Activated CD4-positive, alpha-beta T cell treated with anti-CD3 and anti-CD28 coated beads for 4 hours (primary cell): ENCODE measurements around the gene GSKIP.

Source experiments
- DNase-seq, 2 donors: peaks; one replicate each; pipeline ENCODE4 v3.0.0-alpha.2; 2020

The GSKIP gene

DNA sequence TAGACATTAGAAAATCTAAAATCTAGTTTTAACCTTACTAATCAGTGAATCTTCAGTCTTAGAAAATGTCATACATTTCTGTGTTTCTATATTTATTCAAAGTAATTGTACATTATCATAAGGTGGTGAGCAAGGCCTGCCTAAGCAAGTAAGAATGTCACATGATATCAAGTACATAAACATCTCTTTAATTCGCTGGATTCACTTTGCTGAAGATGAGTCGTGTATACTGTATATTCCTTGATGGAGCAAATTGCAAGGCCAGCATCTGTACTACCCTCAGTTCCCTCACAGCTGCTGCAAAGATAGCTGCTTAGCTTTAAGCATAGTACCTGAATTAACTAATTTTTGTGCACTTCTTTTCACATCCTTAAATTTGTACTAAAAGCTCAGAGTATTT lies 20.1 kb downstream of the GSKIP start:
- no peak for DNase-seq

DNA sequence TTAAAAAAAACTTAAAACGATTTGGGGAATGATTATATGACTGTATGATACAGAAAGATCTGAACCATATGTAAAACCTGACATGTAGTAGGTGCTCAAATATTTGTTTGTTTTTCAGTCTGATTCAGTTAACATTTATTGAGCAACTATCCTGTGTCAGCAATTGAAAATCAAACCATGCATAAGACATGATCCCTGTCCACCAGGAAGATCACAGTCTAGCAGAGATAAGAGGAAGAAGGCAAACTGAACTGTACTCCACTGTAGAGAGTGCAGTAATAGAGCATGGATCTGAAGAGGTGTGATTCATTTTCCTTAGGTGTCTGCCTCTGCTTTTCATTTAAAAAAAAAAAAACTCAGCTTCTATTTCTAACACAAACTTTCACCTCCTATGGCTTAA lies 20.7 kb downstream of the GSKIP start:
- DNase-seq, result no peak

DNA sequence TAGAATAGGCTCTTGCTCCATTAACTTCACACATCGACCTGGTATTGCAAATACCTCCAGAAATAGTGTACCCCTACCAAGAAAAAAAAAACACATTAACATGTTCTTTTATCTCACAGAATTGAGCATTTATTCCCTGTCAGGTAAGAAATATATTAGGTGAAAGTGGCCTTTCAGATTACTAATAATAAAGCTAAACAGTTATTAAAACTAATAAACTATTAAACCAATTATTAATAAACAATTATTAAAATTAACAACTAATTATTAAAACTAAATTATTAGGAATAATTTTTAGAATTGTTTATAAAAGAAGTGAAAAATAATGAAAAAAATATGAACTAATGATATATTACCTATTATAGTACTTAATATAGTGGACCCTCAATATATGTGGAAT lies 21.4 kb downstream of the GSKIP start:
- no peak for DNase-seq

DNA sequence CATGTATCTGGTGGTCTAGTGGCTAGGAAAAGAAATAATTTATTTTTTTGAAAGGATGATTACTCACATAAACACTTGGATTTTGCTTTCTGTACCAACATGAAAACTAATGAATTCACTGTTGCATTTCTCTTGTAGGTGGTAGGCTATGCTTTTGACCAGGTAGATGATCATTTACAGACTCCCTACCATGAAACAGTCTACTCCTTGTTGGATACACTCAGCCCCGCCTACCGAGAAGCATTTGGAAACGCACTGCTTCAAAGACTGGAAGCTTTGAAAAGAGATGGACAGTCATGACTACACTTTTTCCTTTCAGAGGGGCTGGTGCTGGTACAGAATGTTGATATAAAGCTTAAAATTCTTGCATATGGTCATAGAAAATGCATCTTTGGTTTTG lies 22.1 kb downstream of the GSKIP start:
- DNase-seq, result no peak

DNA sequence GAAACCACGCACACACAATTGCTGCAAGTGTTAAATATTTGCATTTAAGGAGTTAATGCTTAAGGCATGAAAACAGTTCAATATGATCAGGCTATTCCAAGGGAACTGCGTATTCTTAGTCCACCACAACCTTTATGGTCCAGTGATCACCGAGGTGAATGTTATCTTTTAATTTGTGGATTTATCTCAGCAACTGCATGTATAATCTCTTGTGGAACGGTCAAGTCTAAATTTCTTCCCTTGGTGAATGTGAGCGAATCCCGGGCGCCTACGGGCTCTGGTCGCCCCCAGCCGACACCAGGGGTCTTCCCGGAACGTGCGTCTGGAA lies 27.6 kb downstream of the GSKIP start:
- DNase-seq, result no peak

DNA sequence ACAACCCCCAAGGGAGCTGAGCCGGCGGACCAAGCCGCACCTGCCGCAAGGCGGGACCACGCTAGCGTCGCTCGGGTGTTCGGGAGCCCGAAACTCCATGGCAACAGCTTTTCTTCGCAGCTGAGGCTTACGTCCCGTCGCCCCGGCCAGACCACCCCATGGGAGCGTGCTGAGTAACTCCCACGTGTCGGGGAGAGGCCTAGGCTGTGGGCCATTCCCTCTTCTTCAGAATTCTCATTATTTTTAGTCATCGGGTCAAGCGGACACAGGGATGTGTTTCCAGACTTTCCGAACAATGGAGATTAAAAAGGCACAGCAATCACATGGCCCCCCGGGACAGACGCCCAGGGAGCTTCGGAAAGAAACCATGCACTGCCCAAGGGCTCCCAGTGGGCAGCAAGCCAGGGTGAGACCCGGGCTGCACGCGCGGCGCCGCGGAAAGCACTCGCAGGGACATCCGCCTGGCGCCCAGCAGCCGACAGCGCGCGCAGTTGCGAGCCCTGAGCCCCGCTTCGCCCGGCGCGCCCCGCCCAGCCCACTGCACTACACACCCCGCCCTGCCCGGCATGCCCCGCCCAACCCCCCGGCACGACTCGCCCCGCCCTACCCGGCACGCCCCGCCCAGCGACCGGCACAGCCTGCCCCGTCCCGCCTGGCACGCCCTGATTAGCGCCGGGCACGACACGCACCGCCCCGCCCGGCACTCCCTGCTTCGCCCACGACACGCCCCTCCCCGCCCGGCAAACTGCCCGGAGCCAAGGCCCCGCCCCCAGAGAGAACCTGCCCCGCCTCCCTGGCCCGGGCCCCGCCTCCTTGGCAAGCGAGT lies 28.2 kb downstream of the GSKIP start:
- DNase-seq, result peak; percentile 100

DNA sequence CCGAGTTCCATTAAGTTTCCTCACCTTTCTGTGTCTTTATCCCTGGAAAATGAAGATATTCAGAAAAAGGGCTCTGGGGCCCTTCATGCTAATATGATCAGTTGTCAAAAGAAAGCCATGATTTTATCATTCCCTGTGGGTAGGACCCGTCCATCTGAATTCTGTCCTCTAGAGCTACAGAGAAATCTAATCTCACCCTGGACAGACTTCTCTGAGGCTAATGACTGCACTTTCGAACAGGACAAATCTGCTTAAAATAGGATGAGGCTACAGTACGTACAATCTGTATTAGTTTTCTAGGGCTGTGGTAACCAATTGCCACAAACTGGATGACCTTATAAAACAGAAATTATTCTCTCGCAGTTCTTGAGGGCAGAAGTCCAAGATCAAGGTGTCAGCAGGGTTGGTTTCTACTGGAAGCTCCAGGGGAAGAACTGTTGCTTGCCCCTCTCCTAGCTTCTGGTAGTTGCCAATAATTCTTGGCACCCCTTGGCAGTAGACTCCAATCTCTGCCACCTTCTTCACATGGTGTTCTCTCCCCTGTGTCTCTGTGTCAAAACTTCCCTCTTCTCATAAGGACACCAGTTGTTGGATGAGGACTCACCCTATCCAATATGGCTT lies 29.9 kb downstream of the GSKIP start:
- DNase-seq, result no peak

DNA sequence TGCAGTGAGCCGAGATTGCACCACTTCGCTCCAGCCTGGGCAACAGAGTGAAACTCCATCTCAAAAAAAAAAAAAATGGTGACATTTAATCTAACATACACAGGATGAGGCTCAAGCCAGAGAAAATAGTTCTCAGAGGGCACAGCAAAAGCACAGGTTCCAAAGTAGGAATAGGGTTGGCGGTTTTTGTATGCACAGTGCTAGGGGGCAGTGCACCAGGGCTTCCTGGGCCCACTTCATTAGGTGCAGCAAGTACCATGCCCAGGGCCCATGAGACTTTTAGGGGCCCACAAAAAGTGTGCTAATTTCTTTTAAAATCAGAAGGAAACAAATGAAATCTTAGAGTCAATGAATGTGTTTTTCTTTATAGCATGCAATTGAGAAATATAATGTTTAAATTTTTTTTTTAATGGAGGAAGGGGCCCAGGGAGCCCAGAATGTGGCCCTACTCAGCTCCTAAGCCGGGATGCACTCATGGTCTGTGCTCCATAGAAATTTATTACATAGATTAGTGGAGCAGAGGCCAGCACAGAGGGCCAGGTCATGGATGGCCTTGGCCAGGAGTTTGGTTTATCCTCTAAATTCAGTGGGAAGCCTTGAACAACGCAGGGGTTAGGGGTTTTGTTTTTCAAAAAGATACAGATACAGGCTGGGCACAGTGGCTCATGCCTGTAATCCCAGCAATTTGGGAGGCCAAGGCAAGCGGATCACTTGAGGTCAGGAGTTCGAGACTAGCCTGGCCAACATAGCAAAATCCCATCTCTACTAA lies 30.9 kb downstream of the GSKIP start:
- no peak for DNase-seq

DNA sequence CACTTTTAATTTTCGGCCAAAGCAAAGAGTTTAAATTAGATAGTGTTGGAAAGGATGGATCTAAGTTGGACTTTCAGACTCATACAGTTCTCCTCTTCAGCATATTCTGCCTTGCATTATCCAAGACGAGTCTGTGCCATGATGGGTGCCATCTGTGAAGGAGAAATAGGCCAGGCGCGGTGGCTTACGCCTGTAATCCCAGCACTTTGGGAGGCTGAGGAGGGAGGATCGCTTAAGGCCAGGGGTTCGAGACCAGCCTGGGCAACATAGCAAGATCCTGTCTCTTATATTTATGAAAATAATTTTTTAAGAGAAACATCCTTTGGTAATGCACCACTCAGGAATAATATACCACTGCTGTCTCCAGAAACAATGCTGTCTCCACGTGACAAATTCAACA lies 35.1 kb downstream of the GSKIP start:
- DNase-seq, result no peak

DNA sequence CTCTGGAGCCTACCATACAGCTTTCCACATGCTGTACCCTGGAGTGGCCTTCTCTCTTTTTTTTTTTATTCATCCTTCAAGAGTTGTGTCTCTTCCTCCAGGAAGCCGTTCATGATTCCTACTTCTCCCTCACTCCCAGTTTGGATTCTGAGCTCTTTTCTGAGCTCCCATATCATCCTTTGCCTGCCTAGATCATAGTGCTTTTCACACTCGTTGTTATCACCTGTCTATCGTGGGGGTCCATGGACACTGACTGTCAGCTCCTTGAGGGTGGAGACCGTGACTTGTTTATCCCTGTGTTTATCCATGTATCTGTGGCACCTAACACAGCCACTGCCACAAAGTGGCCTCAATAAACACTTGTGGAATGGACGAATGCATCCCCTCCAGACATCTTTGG lies 35.6 kb downstream of the GSKIP start:
- no peak for DNase-seq

DNA sequence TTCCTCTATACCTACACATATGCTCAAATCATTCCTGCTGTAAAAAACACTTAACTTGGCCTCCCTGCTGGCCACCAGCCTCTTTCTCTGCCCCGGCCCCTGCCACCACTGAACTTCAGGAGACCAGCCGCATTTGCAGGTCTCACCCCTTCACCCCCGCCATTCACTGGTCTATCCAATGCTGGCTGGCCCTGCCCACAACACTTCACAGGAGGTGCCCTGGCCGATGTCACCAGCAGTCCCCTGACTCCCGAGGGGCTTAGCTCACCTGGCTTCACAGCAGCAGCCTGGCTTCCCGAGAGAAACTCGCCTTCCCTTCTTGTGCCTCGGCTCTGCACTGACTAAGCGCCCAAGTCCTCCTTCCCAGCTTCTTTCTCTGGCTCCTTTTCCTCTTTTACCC lies 36.1 kb downstream of the GSKIP start:
- DNase-seq, result no peak

DNA sequence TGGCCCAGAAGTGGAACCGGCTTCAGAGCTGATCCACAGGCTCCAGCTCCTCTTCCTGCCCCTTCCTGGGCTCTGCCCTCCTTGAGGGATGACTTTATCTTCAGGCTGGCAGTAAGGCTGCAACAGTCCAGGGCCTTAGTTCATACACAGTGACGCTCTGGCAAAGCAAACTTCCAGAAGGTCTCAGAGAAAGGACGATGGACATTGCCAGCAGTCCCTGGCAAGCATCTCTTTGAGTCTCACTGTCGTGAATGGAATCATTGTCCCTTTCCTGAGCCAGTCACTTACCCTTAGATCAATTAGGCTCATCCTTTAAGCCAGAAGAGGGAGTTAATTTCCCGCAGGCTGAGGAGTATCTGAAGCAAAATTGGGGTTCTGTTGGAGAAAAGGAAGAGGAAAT lies 37.2 kb downstream of the GSKIP start:
- DNase-seq, result no peak

DNA sequence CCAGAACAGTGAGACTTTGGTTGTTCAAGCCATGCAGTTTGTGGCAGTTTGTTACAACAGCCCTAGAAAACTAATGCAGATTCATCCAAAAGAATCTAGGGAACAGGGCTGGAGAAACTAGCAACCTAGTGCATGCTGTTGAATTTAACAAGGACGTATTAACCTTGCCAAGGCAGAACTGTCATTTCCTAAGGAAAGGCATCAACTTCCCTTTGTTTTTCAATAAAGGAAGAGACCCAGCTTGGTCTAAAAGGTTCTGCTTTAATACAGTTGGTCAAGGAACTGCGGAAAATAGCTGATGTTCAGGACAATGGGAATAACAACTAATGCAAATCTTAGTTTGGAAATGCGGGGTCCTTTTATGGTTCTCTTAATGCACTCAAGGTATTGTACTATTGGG lies 40.1 kb downstream of the GSKIP start:
- no peak for DNase-seq

DNA sequence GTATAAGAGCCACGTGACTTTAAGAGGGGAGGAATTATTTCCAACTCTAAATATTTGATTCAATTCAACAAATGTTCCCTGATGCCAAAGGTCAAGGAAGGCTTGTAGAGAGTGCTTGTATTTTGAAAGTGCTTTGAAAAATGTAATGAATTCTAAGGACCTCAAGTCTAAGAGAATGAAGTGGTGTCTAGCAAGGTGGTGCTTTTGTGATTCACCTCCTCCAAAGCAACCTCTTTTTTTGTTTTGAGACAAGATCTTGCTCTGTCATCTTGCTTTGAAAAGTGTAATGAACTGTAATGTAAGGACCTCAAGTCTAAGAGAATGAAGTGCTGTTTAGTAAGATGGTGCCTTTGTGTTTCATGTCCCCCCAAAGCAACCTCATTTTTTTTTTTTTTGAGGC lies 42.4 kb downstream of the GSKIP start:
- DNase-seq, result no peak

DNA sequence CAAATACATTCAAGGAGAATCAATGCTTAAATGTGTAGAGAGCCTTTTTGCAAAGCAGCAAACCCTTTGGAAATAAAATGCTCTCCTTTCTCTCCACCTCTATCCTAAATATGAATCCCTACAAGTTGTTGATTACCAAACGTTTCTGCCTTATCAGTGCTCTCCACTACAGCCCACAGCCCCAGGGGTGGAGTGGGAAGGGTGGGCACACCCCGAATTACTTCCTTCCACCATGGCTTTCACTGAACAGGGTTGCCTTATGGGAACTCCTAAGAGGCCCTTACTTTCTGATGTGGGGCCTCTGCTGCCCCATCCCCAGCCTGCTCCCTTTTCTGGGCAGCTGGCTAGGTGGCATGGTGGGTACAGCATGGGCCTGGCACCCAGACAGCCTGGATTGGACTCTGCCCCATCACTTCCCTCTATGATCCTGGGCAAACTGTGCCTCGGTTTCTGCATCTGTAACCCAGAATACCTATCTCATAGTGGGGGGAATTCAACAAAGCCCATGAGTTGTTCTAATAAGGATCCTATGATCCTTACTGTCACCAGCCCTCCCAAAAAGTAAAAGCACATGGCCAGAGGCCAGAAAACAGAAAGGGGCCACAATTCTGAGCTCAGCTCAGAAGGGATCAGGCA lies 44.7 kb downstream of the GSKIP start:
- no peak for DNase-seq

DNA sequence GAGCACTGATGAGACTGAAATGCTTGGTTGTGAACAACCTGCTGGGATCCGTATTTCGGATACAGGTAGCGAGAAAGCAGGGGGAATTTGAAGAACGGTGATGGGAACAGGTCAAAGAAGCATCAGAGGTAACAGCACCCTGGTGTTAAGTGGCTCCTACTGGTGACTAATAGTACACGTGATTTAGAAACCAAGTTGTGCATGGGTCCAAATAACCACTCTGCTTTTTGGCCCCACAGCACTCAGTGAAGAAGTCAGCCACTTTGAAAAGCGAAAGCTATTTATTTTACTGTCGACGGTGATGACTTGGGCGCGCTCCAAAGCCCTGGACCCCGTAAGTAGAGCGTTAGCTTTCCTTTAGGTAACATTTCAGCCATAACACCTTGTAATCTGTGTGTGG lies 45.3 kb downstream of the GSKIP start:
- DNase-seq, result no peak

DNA sequence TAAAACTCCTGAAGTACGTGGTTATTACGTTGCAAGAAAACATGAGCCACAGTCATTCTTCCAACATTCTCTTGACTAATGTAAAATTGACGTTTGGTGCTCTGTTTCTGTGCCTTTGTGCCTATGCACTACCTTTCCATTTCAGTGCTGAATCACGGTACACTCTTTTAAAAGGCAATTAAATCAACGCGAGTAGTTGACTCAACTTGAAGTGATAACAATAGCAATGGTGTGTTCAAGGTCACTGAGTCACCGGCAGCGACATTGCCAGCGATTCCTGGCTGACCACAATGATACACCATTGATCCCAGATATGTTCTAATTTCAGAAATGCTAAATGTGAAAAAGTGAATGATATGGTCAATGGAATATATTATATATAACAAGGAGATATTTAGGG lies 46.4 kb downstream of the GSKIP start:
- no peak for DNase-seq

DNA sequence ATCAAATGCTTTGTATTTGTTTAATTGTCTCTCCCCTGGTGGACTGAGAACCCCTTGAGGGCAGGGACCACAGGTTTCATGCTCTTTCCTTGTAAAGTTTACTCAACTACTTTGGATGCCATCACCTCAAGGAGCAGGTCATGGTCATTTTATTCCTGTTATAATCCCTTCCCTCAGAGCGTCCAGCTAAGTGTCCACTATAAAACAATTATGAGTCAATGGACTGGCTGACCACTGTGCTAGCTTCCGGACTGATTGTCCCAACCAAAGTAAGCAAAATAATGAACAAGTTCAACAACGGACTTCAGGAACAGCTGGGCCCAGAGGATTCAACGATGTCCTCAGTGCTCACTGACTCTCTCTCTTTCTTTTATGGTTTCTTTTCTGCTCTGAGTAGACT lies 46.8 kb downstream of the GSKIP start:
- DNase-seq, result no peak

DNA sequence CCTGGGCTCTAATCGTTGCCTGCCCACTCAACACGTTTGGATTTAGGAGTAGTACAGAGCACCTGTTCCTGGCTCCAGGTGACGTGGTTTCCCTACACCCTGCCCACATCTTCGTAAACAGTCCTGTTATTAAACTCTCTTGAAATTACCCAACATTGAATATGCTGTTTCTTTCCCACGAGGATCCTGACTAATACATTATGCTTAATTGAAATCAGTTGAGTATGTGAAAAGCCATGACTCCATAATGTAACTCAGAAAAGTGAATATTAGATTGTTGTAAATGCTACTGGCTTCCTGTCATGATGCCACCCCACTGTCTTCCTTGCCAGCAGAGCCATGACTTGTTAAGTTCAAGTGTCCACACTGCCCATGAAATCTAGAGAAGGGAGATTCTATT lies 50.2 kb downstream of the GSKIP start:
- no peak for DNase-seq

DNA sequence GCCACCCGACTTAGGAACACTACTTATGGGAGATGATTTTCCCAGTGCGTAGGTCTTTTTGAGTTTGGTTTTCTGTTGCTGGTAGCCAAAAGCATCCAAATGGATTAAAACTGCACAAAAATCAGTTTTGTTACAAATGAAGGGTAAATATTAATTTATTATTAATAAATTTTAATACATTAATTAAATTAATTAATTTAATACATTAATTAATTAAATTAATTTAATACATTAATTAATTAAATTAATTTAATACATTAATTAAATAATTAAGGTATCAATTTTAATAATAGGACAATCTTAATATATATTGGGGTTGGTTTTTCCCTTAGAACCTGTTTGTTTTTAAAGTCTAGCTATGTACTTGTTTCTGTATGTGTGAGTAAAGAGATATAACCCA lies 52.2 kb downstream of the GSKIP start:
- no peak for DNase-seq

DNA sequence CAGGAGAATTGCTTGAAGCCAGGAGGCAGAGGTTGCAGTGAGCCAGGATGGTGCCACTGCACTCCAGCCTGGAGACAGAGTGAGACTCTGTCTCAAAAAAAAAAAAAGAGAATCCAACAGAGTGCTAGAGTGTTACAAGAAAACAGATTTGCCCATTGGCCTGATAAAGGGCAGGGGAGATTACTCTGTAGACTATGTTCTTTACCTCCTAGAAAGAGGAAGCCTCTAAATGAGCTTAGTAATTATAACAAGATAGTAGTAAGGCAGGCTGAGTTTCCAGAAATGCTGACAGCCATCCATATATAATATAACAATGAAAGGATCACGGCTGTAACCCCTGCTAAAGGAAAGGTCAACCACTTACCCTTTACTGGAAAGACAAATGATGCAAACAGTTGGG lies 53.0 kb downstream of the GSKIP start:
- no peak for DNase-seq

DNA sequence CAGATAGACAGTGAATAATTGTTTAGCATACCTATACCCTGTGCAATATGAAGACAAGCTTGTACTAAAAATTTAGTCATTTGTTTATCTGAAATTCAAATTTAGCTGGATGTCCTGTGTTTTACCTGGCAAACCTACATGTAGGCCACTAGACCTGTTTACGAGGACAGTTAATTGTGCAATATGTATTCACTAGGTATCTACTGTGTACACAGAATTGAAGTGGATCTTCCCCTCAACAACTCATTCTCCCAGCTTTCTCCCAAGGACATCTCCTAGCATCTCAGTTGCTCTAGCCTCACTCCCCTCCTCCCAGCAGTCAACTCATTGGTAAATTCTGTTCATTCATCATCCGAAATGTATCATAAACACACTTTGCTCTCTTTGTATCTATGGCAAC lies 53.9 kb downstream of the GSKIP start:
- no peak for DNase-seq

DNA sequence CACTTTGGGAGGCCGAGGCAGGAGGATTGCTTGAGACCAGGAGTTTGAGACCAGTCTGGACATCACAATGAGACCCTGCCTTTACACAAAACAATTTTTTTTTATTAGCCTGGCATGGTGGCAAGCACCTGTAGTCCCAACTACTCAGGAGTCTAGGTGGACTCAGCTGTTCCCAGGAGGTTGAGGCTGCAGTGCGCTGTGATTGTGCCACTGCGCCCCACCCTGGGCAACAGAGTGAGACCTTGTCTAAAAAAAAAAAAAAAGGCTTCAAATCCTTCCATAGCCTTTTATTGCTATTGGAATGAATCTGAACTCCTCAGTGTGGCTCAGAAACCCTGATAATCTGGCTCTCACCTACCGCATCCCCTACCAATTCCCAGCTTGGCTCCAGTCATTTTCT lies 54.7 kb downstream of the GSKIP start:
- no peak for DNase-seq

DNA sequence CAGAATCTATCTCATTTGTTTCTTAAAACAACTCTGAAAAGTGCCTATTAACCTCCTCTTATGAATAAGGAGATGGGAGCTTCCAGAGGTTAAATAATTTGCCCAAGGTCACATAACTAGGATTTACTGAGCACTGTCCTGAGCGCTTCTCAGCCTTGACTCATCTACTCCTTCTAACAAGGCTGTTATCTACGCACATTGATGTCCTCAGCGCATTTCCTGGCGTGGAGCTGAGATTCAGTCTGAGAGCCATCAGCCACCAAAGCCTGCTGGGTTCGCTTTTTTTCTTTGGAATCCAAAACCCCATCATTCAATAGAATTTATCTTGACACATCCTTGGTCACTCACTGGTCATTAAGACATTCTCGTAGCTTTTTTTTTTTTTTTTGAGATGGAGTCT lies 57.9 kb downstream of the GSKIP start:
- DNase-seq, result no peak
